OCI-LY3 (cell line): ENCODE data around the gene SLC1A5.

Experiments used
- CTCF ChIP-seq: fragments of 200-600, 300-600 bp; sonication (generic); IDR thresholded peaks from 2 replicates; pipeline ENCODE4 v1.5.1; 2014; ENCODE audit warnings: antibody characterized with exemption, low read length, low read depth
- EZH2phosphoT487 ChIP-seq: fragments of 200-600 bp; shearing (Covaris generic); IDR thresholded peaks from 2 replicates; pipeline ENCODE4 v1.6.1; 2018; ENCODE audit warnings: antibody characterized with exemption, mixed run types, low read depth

GRCh38 chr19:46759817-46760333, 28.5 kb downstream of the SLC1A5 start:
- no peak for TF ChIP-seq CTCF
- no peak for TF ChIP-seq EZH2phosphoT487
